ENCODE measurements around the gene FOXO1.

DNA sequence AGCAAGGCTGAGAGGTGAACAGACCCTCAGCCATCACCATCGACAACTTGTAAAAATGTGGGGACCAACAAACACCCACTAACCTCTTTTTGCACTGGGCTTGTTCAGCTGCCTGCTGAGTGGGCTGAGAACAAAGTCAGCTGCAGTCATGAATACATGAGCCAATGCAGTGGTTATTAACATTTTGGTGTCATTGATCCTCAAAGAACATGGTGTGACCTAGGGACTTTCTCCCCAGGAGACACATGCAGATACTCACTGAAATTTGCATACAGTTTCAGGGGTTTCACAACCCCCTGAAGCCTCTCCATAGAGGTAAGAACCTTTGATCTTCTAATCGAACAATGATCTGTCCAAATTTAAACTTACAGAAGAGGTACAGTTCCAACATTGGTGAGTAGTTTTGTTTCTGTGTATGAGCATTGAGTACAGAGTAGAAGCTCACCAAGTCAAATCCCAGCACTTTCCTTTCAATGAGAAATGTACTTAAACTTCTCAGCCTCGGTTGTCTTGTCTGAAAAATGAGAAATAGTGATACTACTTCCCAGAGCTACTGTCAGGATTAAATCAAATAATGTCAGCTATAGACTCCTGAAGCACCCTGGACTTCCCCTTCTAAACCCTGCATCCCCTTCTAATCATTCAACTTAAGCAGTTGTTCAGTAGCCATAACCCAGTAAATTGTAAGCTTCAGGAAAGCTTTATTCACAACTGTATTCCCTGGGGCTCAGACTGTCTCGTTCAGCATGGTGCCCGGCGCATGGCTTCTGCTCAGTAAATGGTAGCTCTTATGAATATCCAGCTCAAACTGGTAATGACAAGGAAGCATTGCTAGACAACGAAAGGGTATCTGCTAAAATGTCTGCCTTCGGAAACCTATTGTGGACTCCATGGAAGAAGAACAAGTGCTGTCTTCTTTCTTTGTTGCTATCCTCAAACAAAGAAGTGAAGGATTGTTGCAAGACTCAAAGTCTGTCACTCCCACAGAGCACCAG is 148.7 kb downstream of the FOXO1 start:
- TF ChIP-seq, protein P1, sequence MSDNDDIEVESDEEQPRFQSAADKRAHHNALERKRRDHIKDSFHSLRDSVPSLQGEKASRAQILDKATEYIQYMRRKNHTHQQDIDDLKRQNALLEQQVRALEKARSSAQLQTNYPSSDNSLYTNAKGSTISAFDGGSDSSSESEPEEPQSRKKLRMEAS (IDR thresholded peaks at IDR 0.05): no peak
- no peak for TF ChIP-seq CREB1 (IDR thresholded peaks at IDR 0.05; ENCODE audit: low read depth)
- TF ChIP-seq TAF1 (IDR thresholded peaks at IDR 0.05; ENCODE audit: low read depth): no peak
- no peak for TF ChIP-seq YY1 (IDR thresholded peaks at IDR 0.05; ENCODE audit: low read depth)
- no peak for TF ChIP-seq TEAD4 (IDR thresholded peaks at IDR 0.05)
